ENCODE results near the gene PNCK. TPM values are rescaled to one million over a fixed set of nuclear protein-coding genes. Genes with fewer than 3 reads are reported as not detected.

PNCK gene
- total and polyA plus RNA-seq, 2 of the 13 experiments (the other 11 are each of a cell fraction or from before 2014, with no cell fraction given): 33.1 TPM; not detected in 1

- TF ChIP-seq, protein P1, sequence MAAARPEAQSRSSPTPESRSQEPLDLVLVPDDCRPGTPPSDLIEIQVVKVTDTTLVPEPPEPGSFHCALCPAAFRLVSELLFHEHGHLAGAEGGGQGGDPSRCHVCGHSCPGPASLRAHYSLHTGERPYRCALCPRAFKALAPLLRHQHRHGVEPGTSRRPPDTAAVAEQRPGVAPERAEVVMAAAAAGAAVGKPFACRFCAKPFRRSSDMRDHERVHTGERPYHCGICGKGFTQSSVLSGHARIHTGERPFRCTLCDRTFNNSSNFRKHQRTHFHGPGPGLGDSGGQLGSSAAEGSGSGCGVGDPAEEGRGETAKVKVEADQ (CRISPR knock-in tag; IDR thresholded peaks at IDR 0.05; ENCODE audit: borderline replicate concordance): no peak
- TF ChIP-seq SALL1 (CRISPR knock-in tag; IDR thresholded peaks at IDR 0.05) (peak; percentile 66; the same call in 1 of the 2 replicates), KDM6A (CRISPR knock-in tag; IDR thresholded peaks at IDR 0.05; ENCODE audit: low read depth) (peak; percentile 68), MED1 (CRISPR knock-in tag; IDR thresholded peaks at IDR 0.05) (peak; percentile 93), SKI (IDR thresholded peaks at IDR 0.05; ENCODE audit: partially characterized antibody) (no peak), NR2F6 (IDR thresholded peaks at IDR 0.05) (0 out of 2 replicates have a peak, but pooled peaks have one; percentile 24), NR2F6 (CRISPR knock-in tag; IDR thresholded peaks at IDR 0.05) (no peak), ZFP91 (CRISPR knock-in tag; IDR thresholded peaks at IDR 0.05; ENCODE audit: borderline replicate concordance) (peak; percentile 70; the same call in 1 of the 2 replicates), ZFP36L1 (CRISPR knock-in tag; IDR thresholded peaks at IDR 0.05) (no peak), NCOR1 (IDR thresholded peaks at IDR 0.05; ENCODE audit: borderline replicate concordance, low read length) (peak; percentile 52; the same call in 1 of the 2 replicates), TRIM24 (CRISPR knock-in tag; IDR thresholded peaks at IDR 0.05) (no peak), HNF1A (IDR thresholded peaks at IDR 0.05; ENCODE audit: low read depth) (no peak), HNF1A (CRISPR knock-in tag; IDR thresholded peaks at IDR 0.05; ENCODE audit: borderline replicate concordance) (0 out of 2 replicates have a peak, but pooled peaks have one; percentile 9), HOXD1 (CRISPR knock-in tag; IDR thresholded peaks at IDR 0.05) (no peak), ZFX (CRISPR knock-in tag; IDR thresholded peaks at IDR 0.05; ENCODE audit: low read depth) (peak; percentile 65), MAX (IDR thresholded peaks at IDR 0.05) (no peak), ASH2L (IDR thresholded peaks at IDR 0.05; ENCODE audit: insufficient read length, low read depth, low read length) (peak; percentile 40), GATAD2A (CRISPR knock-in tag; IDR thresholded peaks at IDR 0.05) (peak; percentile 79), ZFP62 (CRISPR knock-in tag; IDR thresholded peaks at IDR 0.05) (no peak), TBL1XR1 (IDR thresholded peaks at IDR 0.05; ENCODE audit: borderline replicate concordance, low read length, partially characterized antibody) (no peak)
- TF ChIP-seq, protein P2, sequence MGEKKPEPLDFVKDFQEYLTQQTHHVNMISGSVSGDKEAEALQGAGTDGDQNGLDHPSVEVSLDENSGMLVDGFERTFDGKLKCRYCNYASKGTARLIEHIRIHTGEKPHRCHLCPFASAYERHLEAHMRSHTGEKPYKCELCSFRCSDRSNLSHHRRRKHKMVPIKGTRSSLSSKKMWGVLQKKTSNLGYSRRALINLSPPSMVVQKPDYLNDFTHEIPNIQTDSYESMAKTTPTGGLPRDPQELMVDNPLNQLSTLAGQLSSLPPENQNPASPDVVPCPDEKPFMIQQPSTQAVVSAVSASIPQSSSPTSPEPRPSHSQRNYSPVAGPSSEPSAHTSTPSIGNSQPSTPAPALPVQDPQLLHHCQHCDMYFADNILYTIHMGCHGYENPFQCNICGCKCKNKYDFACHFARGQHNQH (CRISPR knock-in tag; IDR thresholded peaks at IDR 0.05): peak; percentile 33; the same call in 1 of the 2 replicates
- TF ChIP-seq, protein P3, sequence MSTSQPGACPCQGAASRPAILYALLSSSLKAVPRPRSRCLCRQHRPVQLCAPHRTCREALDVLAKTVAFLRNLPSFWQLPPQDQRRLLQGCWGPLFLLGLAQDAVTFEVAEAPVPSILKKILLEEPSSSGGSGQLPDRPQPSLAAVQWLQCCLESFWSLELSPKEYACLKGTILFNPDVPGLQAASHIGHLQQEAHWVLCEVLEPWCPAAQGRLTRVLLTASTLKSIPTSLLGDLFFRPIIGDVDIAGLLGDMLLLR (CRISPR knock-in tag; IDR thresholded peaks at IDR 0.05): no peak
These were observed 38.8 kb downstream of the PNCK start (continued) for GRCh38 chrX:153634832-153635231.

Data from HepG2 (cell line).